Glutamatergic neuron (in vitro differentiated cells): ENCODE results near the gene ASPRV1. TPM values are rescaled to one million over a fixed set of nuclear protein-coding genes. Genes with fewer than 3 reads are reported as not detected.

Experiments used
- DNase-seq: peaks from one replicate; pipeline ENCODE4 v3.0.0; 2022
- H3K27ac Mint-ChIP-seq: one replicate; pipeline ENCODE4 v1.8.0; 2020; ENCODE audit warnings: mild to moderate bottlenecking, mixed read lengths, inconsistent platforms; ENCODE audit not compliant: unreplicated experiment
- H3K27me3 Mint-ChIP-seq: one replicate; pipeline ENCODE4 v1.8.0; 2020; ENCODE audit warnings: mild to moderate bottlenecking, moderate library complexity, mixed read lengths, inconsistent platforms; ENCODE audit not compliant: unreplicated experiment
- H3K36me3 Mint-ChIP-seq: one replicate; pipeline ENCODE4 v1.8.0; 2020; ENCODE audit warnings: mild to moderate bottlenecking, mixed read lengths, inconsistent platforms; ENCODE audit not compliant: unreplicated experiment
- H3K4me1 Mint-ChIP-seq: one replicate; pipeline ENCODE4 v1.8.0; 2020; ENCODE audit warnings: mild to moderate bottlenecking, low read depth, mixed read lengths, inconsistent platforms; ENCODE audit not compliant: unreplicated experiment
- H3K4me3 Mint-ChIP-seq: one replicate; pipeline ENCODE4 v1.8.0; 2020; ENCODE audit warnings: mild to moderate bottlenecking, mixed read lengths, inconsistent platforms; ENCODE audit not compliant: unreplicated experiment
- H3K9me3 Mint-ChIP-seq: one replicate; pipeline ENCODE4 v1.8.0; 2020; ENCODE audit warnings: mild to moderate bottlenecking, moderate library complexity, mixed read lengths, inconsistent platforms; ENCODE audit not compliant: unreplicated experiment
- total RNA-seq: library from RNA; stranded (reverse); fragmentation: NEBNext Ultra II Directional; extraction: Animal tissue kit (Norgen Biotek cat#: 25700); gene quantifications from one replicate; pipeline ENCODE4 v1.2.1, GENCODE V29; 2021; ENCODE audit not compliant: unreplicated experiment
- TF ChIP-seq, protein P1 (sequence below): fragments of 200-600 bp; sonication (generic); IDR thresholded peaks from one replicate; pipeline ENCODE4 v1.5.0; 2021; ENCODE audit not compliant: partially characterized antibody, unreplicated experiment

ASPRV1 gene
- total RNA-seq, 1 donor from 2014 or later: 2.5 TPM

DNA sequence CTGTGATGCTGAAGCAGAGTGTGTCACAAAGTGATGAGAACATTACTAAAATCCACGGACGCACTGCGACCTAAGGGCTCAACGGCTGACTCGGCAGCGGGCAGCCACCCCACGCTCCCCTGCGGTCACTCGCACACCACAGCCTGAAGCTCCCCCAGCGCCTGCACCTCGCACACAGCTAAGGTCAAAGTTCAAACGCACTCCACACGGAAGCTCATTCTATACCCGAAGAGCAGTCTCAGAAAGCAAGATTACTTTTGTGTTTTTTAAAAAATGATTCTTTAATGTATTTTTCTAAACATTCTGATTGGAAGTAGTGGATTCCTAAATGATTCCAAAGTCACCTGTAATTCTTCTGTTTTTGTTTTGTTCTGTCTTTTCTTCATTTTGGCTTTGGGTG lies 21.7 kb downstream of the ASPRV1 start:
- H3K4me3 Mint-ChIP-seq: no peak overlapping the region
- DNase-seq: no peak
- TF ChIP-seq, protein P1, sequence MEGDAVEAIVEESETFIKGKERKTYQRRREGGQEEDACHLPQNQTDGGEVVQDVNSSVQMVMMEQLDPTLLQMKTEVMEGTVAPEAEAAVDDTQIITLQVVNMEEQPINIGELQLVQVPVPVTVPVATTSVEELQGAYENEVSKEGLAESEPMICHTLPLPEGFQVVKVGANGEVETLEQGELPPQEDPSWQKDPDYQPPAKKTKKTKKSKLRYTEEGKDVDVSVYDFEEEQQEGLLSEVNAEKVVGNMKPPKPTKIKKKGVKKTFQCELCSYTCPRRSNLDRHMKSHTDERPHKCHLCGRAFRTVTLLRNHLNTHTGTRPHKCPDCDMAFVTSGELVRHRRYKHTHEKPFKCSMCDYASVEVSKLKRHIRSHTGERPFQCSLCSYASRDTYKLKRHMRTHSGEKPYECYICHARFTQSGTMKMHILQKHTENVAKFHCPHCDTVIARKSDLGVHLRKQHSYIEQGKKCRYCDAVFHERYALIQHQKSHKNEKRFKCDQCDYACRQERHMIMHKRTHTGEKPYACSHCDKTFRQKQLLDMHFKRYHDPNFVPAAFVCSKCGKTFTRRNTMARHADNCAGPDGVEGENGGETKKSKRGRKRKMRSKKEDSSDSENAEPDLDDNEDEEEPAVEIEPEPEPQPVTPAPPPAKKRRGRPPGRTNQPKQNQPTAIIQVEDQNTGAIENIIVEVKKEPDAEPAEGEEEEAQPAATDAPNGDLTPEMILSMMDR: no peak

DNA sequence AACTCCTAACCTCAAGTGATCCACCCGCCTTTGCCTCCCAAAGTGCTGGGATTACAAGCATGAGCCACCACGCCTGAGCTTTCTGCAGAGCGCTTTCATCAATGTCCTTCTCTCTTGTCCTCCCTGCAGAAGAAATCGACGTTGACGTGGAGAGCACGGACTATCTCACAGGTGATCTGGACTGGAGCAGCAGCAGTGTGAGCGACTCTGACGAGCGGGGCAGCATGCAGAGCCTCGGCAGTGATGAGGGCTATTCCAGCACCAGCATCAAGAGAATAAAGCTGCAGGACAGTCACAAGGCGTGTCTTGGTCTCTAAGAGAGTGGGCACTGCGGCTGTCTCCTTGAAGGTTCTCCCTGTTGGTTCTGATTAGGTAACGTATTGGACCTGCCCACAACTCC lies 23.5 kb downstream of the ASPRV1 start:
- Mint-ChIP-seq H3K4me1 (peaks cover 5% of the 10 kb centered on the region), H3K27ac (no peak overlapping the region), H3K9me3 (no peaks in the 10 kb centered on the region), H3K4me3 (no peak overlapping the region), H3K36me3 (peaks cover 9% of the 10 kb centered on the region), H3K27me3 (peaks cover 1% of the 10 kb centered on the region)
- TF ChIP-seq, protein P1: no peak
- no peak for DNase-seq

More for the DNA sequence above, 21.7 kb downstream of the ASPRV1 start:
- Mint-ChIP-seq H3K4me1 (peaks cover 5% of the 10 kb centered on the region), H3K27ac (no peak overlapping the region), H3K27me3 (peaks cover 3% of the 10 kb centered on the region), H3K9me3 (no peaks in the 10 kb centered on the region), H3K36me3 (peaks cover 9% of the 10 kb centered on the region)

DNA sequence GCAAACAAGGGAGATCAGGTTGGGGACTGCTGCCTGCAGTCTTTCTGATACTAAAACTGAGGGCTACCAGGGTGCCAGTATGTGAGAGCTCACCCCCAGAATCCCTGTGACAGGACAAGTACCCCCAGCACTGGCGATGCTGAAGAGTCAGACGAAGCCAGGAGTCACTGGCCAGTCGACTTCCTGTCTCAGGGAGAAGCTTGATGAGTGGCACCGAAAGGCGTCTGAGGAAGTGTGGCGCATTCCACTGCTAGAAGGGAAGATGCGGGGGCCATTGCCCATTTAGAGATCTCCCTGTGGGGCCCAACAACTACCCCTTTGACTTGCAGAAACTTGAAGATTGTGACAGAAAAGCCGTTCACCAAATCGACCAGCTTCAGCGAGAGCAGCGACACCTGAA lies 24.5 kb downstream of the ASPRV1 start:
- Mint-ChIP-seq H3K4me3 (no peak overlapping the region), H3K4me1 (peaks cover 5% of the 10 kb centered on the region), H3K36me3 (peaks cover 9% of the 10 kb centered on the region), H3K9me3 (no peaks in the 10 kb centered on the region), H3K27me3 (peaks cover 1% of the 10 kb centered on the region), H3K27ac (no peak overlapping the region)
- DNase-seq: no peak
- TF ChIP-seq, protein P1: no peak

DNA sequence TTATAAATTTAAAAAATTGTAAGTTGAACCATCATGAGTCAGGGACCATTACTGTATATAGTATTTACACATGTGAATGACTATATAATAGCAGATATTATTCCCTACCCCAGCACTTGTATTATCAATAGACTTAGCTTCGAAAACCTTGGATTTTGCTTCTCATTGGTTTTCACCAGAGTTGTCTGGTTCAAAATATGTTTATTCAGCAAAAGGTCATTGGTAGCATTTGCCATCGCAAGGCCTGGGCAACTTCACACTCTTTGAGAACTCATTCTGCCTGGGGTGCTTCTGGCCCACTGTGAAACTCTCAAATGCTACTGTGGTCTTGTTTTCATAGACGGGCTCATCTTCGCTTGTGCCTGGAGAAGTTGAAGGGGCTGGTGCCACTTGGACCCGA lies 26.4 kb downstream of the ASPRV1 start:
- Mint-ChIP-seq H3K36me3 (peaks cover 9% of the 10 kb centered on the region), H3K27ac (no peak overlapping the region), H3K4me1 (peaks cover 5% of the 10 kb centered on the region), H3K4me3 (no peak overlapping the region), H3K27me3 (peaks cover 1% of the 10 kb centered on the region), H3K9me3 (no peaks in the 10 kb centered on the region)
- TF ChIP-seq, protein P1: no peak
- no peak for DNase-seq

DNA sequence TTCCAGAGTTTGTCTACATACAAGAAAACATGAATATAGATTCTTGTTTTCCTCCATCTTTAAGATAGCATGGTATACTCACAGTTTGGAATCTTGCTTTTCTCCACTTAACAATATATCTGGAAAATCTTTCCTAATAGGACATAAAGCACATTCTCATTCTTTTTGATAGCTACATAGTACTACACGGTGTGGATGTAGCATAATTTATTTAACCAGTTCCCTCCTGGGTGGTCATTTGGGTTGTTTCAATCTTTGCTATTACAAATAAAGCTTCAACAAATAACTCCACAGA lies 26.9 kb downstream of the ASPRV1 start:
- H3K27ac Mint-ChIP-seq: no peak overlapping the region
- DNase-seq: no peak
- no peak overlapping the region for H3K4me3 Mint-ChIP-seq
- H3K4me1 Mint-ChIP-seq: peaks cover under 1% of the 10 kb centered on the region
- no peaks in the 10 kb centered on the region for H3K27me3 Mint-ChIP-seq
- TF ChIP-seq, protein P1: no peak
- H3K9me3 Mint-ChIP-seq: no peaks in the 10 kb centered on the region
- H3K36me3 Mint-ChIP-seq: peaks cover 9% of the 10 kb centered on the region
